ENCODE measurements around the gene PTGER4. TPM values are rescaled to one million over a fixed set of nuclear protein-coding genes. Genes with fewer than 3 reads are reported as not detected.
"Not testable (repeated sequence)": the region's sequence is repeated elsewhere in the genome, so short reads cannot be mapped to it uniquely, and the experiment has no call there.

Gene PTGER4
- total RNA-seq, 1 experiment from 2014 or later, result 0.16 TPM

- no peak overlapping the region for H3K4me3 Mint-ChIP-seq (ENCODE audit: unreplicated experiment)
- intact Hi-C loops (cut with micrococcal nuclease; ENCODE audit: unreplicated experiment), result no loop called here
- ChIA-PET CTCF (no interaction called here), POLR2A (no interaction called here)
- H3K27ac Mint-ChIP-seq (ENCODE audit: unreplicated experiment), result no peak overlapping the region
- peaks cover 5% of the 10 kb centered on the region; the same call in 1 of the 2 replicates for H3K9me3 ChIP-seq
- H3K4me1 Mint-ChIP-seq (ENCODE audit: low read depth, unreplicated experiment), result no peaks in the 10 kb centered on the region
- H3K9me3 Mint-ChIP-seq (ENCODE audit: unreplicated experiment), result no peaks in the 10 kb centered on the region
- no peaks in the 10 kb centered on the region for H3K27me3 ChIP-seq (replicated peaks; ENCODE audit: control insufficient read depth, insufficient read depth, low read length)
- H3K4me3 ChIP-seq (ENCODE audit: low read depth, low read length), result no peak overlapping the region
- no peaks in the 10 kb centered on the region for H3K36me3 Mint-ChIP-seq (ENCODE audit: insufficient read depth, unreplicated experiment)
- H3K4me1 ChIP-seq, result no peaks in the 10 kb centered on the region
- no peaks in the 10 kb centered on the region for H3K36me3 ChIP-seq (ENCODE audit: control insufficient read depth, insufficient read depth, low read length)
- no peak for DNase-seq
- no TSS peak for BruUV-seq (replicated peaks)
- peaks cover 14% of the 10 kb centered on the region for H3K27me3 Mint-ChIP-seq (ENCODE audit: insufficient read depth, unreplicated experiment)
- no peak for TF ChIP-seq CTCF (IDR thresholded peaks at IDR 0.05; ENCODE audit: insufficient read depth in 1 of 2, low read depth in 1 of 2, low read length in 1 of 2, severe bottlenecking in 1 of 2, unreplicated experiment in 1 of 2)
Measured at GRCh38 chr5:40634154-40634553, 45.6 kb upstream of the PTGER4 start.

- Histone ChIP-seq H3K4me1 (no peaks in the 10 kb centered on the region), H3K4me3 (ENCODE audit: low read depth, low read length) (no peak overlapping the region), H3K36me3 (ENCODE audit: control insufficient read depth, insufficient read depth, low read length) (no peaks in the 10 kb centered on the region), H3K9me3 (peaks cover 5% of the 10 kb centered on the region; the same call in 1 of the 2 replicates), H3K27me3 (replicated peaks; ENCODE audit: control insufficient read depth, insufficient read depth, low read length) (no peaks in the 10 kb centered on the region)
- intact Hi-C loops (cut with micrococcal nuclease; ENCODE audit: unreplicated experiment), result no loop called here
- CTCF ChIA-PET, result no interaction called here
- Mint-ChIP-seq H3K9me3 (ENCODE audit: unreplicated experiment) (no peaks in the 10 kb centered on the region), H3K4me1 (ENCODE audit: low read depth, unreplicated experiment) (no peaks in the 10 kb centered on the region), H3K36me3 (ENCODE audit: insufficient read depth, unreplicated experiment) (no peaks in the 10 kb centered on the region), H3K4me3 (ENCODE audit: unreplicated experiment) (no peak overlapping the region), H3K27me3 (ENCODE audit: insufficient read depth, unreplicated experiment) (peaks cover 14% of the 10 kb centered on the region), H3K27ac (ENCODE audit: unreplicated experiment) (no peak overlapping the region)
- no peak for DNase-seq
- BruUV-seq (replicated peaks), result no TSS peak
- no peak for TF ChIP-seq CTCF (IDR thresholded peaks at IDR 0.05; ENCODE audit: insufficient read depth in 1 of 2, low read depth in 1 of 2, low read length in 1 of 2, severe bottlenecking in 1 of 2, unreplicated experiment in 1 of 2)
- POLR2A ChIA-PET, result no interaction called here
Measured at GRCh38 chr5:40634593-40634992, 45.1 kb upstream of the PTGER4 start.

- intact Hi-C loops (cut with micrococcal nuclease; ENCODE audit: unreplicated experiment); POLR2A ChIA-PET; DNase-seq; H3K4me3 Mint-ChIP-seq (ENCODE audit: unreplicated experiment); H3K27me3 ChIP-seq (replicated peaks; ENCODE audit: control insufficient read depth, insufficient read depth, low read length); CTCF ChIA-PET; H3K36me3 Mint-ChIP-seq (ENCODE audit: insufficient read depth, unreplicated experiment); H3K9me3 Mint-ChIP-seq (ENCODE audit: unreplicated experiment); H3K9me3 ChIP-seq; BruUV-seq (replicated peaks); H3K4me1 ChIP-seq; H3K27ac Mint-ChIP-seq (ENCODE audit: unreplicated experiment); H3K36me3 ChIP-seq (ENCODE audit: control insufficient read depth, insufficient read depth, low read length); H3K4me3 ChIP-seq (ENCODE audit: low read depth, low read length); H3K4me1 Mint-ChIP-seq (ENCODE audit: low read depth, unreplicated experiment): not testable (repeated sequence)
- H3K27me3 Mint-ChIP-seq (ENCODE audit: insufficient read depth, unreplicated experiment), result peaks cover 14% of the 10 kb centered on the region
Measured at GRCh38 chr5:40639531-40639930, 40.2 kb upstream of the PTGER4 start.

- CTCF ChIA-PET, result no interaction called here
Measured at GRCh38 chr5:40646266-40646665, 33.4 kb upstream of the PTGER4 start.

More at GRCh38 chr5:40646266-40646665, 33.4 kb upstream of the PTGER4 start:
- Mint-ChIP-seq H3K36me3 (ENCODE audit: insufficient read depth, unreplicated experiment) (no peaks in the 10 kb centered on the region), H3K27ac (ENCODE audit: unreplicated experiment) (no peak overlapping the region), H3K4me3 (ENCODE audit: unreplicated experiment) (no peak overlapping the region), H3K4me1 (ENCODE audit: low read depth, unreplicated experiment) (no peaks in the 10 kb centered on the region), H3K27me3 (ENCODE audit: insufficient read depth, unreplicated experiment) (no peaks in the 10 kb centered on the region), H3K9me3 (ENCODE audit: unreplicated experiment) (no peaks in the 10 kb centered on the region)
- POLR2A ChIA-PET, result no interaction called here
- no peaks in the 10 kb centered on the region for H3K27me3 ChIP-seq (replicated peaks; ENCODE audit: control insufficient read depth, insufficient read depth, low read length)
- TF ChIP-seq CTCF (IDR thresholded peaks at IDR 0.05; ENCODE audit: insufficient read depth in 1 of 2, low read depth in 1 of 2, low read length in 1 of 2, severe bottlenecking in 1 of 2, unreplicated experiment in 1 of 2), result no peak
- no peaks in the 10 kb centered on the region for H3K4me1 ChIP-seq
- no peak for DNase-seq
- H3K9me3 ChIP-seq, result no peaks in the 10 kb centered on the region
- H3K36me3 ChIP-seq (ENCODE audit: control insufficient read depth, insufficient read depth, low read length), result no peaks in the 10 kb centered on the region
- intact Hi-C loops (cut with micrococcal nuclease; ENCODE audit: unreplicated experiment), result no loop called here
- BruUV-seq (replicated peaks), result no TSS peak
- H3K4me3 ChIP-seq (ENCODE audit: low read depth, low read length), result no peak overlapping the region

Measured in Caco-2 (cell line).